Measurements from ENCODE around the gene PTH. TPM values are rescaled to one million over a fixed set of nuclear protein-coding genes. Genes with fewer than 3 reads are reported as not detected.

PTH gene
- total RNA-seq (2014; rRNA removed) = not detected in 2 replicates
- polyA plus RNA-seq (2012) = not detected

- DNase-seq (ENCODE audit: low read depth) = no peak
Measured at GRCh38 chr11:13495929-13496328, at the start of gene PTH. TSS of gene PTH (minus strand) at chr11:13495997. CDS start at chr11:13492855, 3,142 bp downstream.

GRCh38 chr11:13538044-13538443 lies 42.2 kb upstream of the PTH start:
- no peak for DNase-seq (ENCODE audit: low read depth)

GRCh38 chr11:13535819-13536218 lies 40.0 kb upstream of the PTH start:
- peak; percentile 1 for DNase-seq (ENCODE audit: low read depth)

GRCh38 chr11:13534358-13534757 lies 38.6 kb upstream of the PTH start:
- DNase-seq (ENCODE audit: low read depth) = no peak

GRCh38 chr11:13525257-13525656 lies 29.5 kb upstream of the PTH start:
- DNase-seq (ENCODE audit: low read depth) = no peak

GRCh38 chr11:13503393-13503792 lies 7.6 kb upstream of the PTH start:
- DNase-seq (ENCODE audit: low read depth) = no peak

GRCh38 chr11:13502492-13502891 lies 6.7 kb upstream of the PTH start:
- DNase-seq (ENCODE audit: low read depth) = no peak

GRCh38 chr11:13494051-13494450 lies 1.7 kb downstream of the PTH start:
- DNase-seq (ENCODE audit: low read depth) = no peak

GRCh38 chr11:13487661-13488030 lies 8.2 kb downstream of the PTH start:
- peak; percentile 31 for DNase-seq (ENCODE audit: low read depth)

- peak; percentile 35 for DNase-seq (ENCODE audit: low read depth)
Measured at GRCh38 chr11:13486926-13487660, 8.7 kb downstream of the PTH start.

GRCh38 chr11:13480198-13480597 lies 15.6 kb downstream of the PTH start:
- DNase-seq (ENCODE audit: low read depth) = no peak

- no peak for DNase-seq (ENCODE audit: low read depth)
Measured at GRCh38 chr11:13479688-13480087, 16.1 kb downstream of the PTH start.

- DNase-seq (ENCODE audit: low read depth) = no peak
Measured at GRCh38 chr11:13475091-13475490, 20.7 kb downstream of the PTH start.

GRCh38 chr11:13473013-13473722 lies 22.6 kb downstream of the PTH start:
- no peak for DNase-seq (ENCODE audit: low read depth)

- no peak for DNase-seq (ENCODE audit: low read depth)
Measured at GRCh38 chr11:13468750-13469149, 27.0 kb downstream of the PTH start.

GRCh38 chr11:13465909-13466371 lies 29.9 kb downstream of the PTH start:
- DNase-seq (ENCODE audit: low read depth) = peak; percentile 49

GRCh38 chr11:13463779-13464290 lies 32.0 kb downstream of the PTH start:
- DNase-seq (ENCODE audit: low read depth) = no peak

GRCh38 chr11:13462901-13463778 lies 32.7 kb downstream of the PTH start, which contains the start of gene BTBD10:
TSS of gene BTBD10 (minus strand) at chr11:13463222. CDS start at chr11:13445124, 18,098 bp downstream.
- peak; percentile 92 for DNase-seq (ENCODE audit: low read depth)

GRCh38 chr11:13462311-13462900 lies 33.4 kb downstream of the PTH start:
- peak; percentile 34 for DNase-seq (ENCODE audit: low read depth)

- no peak for DNase-seq (ENCODE audit: low read depth)
Measured at GRCh38 chr11:13461291-13461690, 34.5 kb downstream of the PTH start.

GRCh38 chr11:13450832-13451397 lies 44.9 kb downstream of the PTH start:
- no peak for DNase-seq (ENCODE audit: low read depth)

Data from LHCN-M2 (cell line).